H4 (cell line): ENCODE data around the gene ADAMTS4. TPM values are rescaled to one million over a fixed set of nuclear protein-coding genes. Genes with fewer than 3 reads are reported as not detected.
A peak's percentile ranks its signal among the peaks of the same experiment; 100 is the strongest.

Experiments used
- DNase-seq: peaks from one replicate; pipeline ENCODE4 v3.0.0-alpha.2; 2015; ENCODE audit warnings: low spot score
- total RNA-seq: library from RNA; depleted of rRNA; stranded (reverse); fragments of >200 nt; shearing (Covaris generic); gene quantifications from 2 replicates; pipeline ENCODE4 v1.2.3, GENCODE V29; 2014

Gene ADAMTS4
- total RNA-seq, 1 experiment from 2014 or later = not detected

DNA sequence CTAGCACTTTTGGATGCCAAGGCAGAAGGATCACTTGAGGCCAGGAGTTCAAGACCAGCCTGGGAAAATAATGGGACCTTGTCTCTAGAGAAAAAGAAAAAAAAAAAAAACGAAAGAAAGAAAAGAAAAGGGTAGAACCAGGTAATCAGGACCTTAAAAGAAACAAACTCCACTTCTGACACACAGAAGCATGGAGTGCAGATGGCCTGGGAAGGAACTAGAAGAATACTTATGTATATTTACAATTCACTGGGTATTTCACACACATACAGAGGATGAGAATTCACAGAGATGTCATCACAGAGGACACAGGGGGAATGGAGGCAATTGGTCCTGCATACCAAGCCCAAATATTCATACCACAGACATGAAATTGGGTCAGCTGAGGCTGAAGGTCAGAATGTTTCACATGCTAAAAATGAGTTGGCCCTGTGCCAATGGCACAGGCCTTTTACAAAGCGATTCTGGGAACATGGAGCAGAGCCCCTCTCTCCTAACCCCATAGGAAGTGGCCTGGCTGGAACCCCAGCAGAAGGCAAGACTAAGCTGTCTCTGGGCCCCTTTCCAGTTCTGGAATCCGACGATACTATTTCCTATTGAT lies 26.0 kb downstream of the ADAMTS4 start:
- no peak for DNase-seq

DNA sequence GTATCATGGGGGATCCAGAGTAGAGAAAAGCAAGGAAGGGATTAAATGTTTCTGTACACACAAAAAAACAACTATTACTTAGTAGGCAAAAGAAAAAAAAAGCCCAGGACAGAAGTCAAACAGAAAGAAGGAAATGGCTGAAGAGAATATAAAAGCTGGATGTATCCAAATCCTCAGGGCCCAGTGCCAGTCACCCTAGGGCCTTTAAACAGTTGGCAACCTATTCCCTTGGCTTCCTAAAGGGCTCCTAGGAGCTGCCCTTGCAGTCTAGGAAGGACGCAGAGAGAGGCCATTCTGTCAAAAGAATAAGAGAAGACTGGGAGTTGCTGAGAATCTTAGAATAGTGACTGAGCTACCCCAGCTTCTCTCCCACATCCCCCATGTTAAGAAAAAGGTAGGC lies 26.5 kb downstream of the ADAMTS4 start:
- no peak for DNase-seq

DNA sequence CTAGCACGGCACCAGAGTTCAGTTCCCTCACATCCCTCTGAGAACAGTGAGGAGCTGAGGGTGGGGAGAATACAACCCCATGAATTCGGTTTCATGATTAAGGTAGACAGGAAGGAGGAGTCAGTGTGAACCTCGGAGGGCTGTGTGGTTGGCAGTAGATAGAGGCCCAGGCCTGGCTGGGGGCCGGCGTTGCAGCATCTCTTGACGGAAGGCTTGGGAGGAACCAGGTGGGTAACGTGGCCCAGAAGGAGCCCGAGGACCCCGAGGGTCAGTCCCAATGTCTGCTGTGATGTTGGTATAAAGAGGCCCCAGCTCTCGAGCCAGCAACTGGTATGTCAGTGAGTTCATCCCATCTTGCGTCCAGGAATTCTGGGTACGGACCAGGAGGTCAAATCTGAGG lies 27.2 kb downstream of the ADAMTS4 start:
- no peak for DNase-seq

DNA sequence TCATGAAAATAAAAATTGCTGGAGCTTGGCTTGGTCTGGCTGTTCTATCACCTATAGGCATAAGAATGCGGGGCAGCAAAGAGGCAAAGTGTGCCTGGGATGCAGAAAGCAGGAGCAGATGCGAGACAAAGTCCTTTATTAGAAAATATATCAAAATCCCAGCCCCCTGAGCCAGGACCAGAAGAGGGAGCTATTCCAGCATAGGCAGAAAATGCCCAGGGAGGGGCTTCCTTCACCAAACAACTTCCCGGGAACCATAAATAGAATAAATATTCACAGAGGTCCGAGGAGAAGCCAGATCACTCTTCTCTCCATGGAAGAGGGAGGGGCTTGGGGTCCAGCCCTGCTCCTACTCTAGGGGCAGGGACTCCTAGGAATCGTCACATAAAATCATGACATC lies 27.7 kb downstream of the ADAMTS4 start:
- DNase-seq = no peak

DNA sequence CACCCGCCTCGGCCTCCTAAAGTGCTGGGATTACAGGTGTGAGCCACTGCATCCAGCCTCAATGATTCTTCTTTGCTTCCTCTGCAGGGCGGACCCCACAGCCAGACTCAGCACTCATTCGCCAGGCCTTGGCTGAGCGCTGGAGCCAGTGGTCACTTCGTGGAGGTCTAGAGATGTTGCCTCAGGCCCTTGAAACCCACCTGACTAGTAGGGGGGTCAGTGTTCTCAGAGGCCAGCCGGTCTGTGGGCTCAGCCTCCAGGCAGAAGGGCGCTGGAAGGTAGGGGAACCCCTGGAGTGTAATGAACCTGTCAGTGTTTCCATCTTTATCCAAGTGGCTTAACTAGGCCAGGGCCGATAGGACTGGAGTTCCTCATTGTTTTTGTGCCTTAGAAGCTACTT lies 29.9 kb downstream of the ADAMTS4 start:
- DNase-seq = no peak

DNA sequence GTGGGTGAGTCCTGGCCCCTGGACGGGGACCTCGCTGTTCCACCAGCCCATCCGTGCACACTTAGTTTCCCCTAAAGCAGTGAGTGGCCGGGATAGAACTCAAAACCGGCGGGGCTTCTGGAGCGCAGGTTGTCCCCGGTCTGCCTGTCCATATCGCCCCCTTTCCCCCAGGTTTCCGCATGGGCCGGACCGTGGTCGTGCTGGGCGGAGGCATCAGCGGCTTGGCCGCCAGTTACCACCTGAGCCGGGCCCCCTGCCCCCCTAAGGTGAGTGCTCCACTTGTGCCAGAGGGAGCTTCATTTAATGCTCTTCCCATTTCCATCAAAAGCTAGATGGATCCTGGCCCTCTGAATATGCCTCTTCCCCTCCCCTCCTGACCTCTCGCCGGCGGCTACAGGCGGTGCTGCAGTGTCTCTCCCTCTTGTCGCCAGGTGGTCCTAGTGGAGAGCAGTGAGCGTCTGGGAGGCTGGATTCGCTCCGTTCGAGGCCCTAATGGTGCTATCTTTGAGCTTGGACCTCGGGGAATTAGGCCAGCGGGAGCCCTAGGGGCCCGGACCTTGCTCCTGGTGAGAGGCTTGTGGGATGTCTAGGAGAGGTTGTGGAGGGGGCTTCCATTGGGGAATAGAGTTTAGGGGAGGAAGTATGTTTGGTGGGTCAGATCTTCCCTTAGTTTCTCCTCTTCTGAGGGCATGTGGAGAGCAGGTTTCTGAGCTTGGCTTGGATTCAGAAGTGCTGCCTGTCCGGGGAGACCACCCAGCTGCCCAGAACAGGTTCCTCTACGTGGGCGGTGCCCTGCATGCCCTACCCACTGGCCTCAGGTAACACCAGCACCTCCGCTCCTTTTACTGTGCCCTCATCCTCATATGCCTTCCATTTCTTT lies 31.9 kb downstream of the ADAMTS4 start:
- DNase-seq = no peak

DNA sequence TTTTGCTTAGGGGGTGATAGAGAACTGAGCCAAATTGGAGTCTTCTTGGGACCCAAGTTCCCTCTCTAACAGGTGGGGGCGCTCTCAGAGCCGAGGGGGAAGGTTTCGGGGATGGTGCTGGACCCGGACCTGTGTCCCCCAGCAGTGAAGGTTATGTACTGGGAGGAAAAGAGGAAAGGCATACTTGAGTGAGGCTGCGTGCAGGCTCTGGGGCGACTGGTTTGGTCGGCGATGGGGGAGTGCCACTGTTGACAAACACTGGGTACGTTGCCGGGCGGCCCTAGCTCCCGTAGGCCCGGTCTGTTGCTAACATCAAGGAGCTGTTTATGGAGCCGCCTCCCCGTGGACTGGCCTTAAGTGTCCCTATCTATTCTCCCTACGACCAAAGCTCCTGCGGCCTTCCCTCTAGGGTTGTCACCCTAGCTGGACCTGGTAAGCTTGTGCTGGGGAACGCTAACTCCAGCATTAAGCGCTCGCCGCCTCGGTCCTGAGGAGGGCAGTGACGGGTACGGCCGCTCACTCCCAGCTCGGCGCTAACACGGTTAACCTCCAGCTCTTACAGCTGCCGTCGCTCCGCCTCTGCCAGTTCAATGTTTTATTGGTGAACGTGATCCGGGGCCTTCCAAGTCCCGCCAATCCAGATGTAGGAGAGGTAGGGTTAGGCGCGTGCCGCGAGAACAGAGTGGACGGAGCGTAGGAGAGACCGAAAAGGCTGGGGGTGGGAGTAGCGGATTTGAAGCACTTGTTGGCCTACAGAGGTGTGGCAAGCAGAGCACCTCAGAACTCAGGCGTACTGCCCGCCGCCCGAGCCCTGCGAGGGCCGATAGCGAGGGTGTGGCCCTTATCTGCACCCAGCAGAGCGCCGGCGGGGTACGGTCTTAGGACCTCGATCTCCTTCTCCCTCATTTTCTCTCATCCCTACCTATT lies 32.8 kb downstream of the ADAMTS4 start, which contains the start of gene PPOX:
Gene PPOX (plus strand): TSS at position 685 of the 927 bp plus-strand sequence. CDS start 422 bp downstream, outside the sequence.
- peak; percentile 98 for DNase-seq

DNA sequence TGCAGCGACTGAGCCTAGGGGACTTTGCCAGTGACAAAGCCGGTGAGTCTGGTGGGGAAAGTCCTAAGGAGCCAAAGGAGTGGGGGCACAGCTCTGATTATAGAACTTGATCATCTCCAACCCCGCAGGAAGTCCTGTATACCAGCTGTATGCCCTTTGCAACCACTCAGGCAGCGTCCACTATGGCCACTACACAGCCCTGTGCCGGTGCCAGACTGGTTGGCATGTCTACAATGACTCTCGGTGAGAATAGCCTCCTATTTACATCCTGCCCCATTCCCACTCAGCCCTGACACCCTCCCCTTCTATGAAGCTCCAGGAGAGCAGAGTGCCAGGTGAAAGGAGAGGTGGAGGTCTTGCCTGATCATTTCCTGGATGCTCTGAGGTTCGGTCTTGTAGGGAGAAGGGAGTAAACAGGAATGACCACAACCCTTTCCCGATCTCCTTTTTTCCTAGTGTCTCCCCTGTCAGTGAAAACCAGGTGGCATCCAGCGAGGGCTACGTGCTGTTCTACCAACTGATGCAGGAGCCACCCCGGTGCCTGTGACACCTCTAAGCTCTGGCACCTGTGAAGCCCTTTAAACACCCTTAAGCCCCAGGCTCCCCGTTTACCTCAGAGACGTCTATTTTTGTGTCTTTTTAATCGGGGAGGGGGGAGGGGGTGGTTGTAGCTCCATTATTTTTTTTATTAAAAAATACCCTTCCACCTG lies 33.8 kb downstream of the ADAMTS4 start:
- no peak for DNase-seq

DNA sequence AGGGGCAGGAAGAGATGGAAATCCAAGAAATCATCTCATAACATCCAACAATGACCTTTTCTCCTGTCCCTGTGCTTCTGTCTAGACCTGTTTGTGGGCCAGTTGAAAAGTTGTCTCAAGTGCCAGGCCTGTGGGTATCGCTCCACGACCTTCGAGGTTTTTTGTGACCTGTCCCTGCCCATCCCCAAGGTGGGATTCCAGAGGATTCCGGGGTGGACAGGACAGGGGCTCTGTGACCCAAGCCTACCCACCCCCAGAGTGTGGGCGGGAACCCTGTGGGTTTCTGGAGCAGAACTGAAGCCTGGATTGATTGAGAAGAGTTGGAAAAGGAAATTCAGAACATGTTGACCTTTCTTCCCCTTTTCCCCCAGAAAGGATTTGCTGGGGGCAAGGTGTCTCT lies 35.1 kb downstream of the ADAMTS4 start:
- DNase-seq = no peak

DNA sequence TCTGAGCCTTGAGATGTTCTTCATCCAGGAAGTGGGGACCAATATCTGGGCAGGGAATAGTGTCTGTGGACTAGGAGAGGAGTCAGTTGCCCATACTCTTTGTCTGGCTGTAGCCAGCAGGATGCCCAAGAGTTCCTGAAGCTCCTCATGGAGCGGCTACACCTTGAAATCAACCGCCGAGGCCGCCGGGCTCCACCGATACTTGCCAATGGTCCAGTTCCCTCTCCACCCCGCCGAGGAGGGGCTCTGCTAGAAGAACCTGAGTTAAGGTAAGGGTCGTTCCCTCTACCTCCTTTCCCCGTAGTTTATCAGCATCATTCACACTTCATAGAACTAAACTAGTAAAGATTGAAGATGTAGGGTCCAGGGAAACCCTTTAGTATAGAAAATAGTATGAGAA lies 36.0 kb downstream of the ADAMTS4 start:
- no peak for DNase-seq

DNA sequence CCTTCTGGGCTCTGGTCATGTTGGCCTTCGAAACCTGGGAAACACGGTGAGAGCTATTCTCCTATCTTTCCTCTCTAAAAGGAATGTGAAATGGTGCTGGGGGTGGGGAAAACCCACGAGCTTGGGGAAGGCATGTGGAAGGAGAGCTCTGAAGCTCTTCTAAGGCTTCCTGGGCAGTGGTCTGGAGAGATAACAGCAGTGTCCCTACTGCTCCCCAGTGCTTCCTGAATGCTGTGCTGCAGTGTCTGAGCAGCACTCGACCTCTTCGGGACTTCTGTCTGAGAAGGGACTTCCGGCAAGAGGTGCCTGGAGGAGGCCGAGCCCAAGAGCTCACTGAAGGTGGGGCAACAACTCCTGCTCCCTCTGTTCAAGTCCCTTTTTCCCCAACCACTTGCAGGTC lies 36.8 kb downstream of the ADAMTS4 start:
- no peak for DNase-seq

DNA sequence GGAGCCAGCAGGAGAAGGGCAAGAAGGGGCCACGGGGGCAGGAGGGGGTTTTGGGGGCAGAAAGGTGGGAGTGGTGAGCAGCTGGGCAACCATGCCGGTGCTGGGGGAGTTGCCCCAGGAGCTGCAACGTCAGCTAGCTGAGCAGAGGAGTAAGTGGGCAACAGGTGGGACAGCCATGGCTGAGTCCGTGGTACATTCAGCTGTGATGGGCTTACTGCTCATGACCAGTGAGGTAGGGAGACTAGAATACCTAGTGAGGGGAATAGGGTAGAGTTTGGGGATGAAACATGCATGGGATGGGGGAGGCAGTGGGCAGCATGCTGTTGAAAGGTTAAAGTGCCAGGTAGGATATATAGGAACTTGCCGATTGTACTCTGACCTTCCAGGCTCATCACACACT lies 37.2 kb downstream of the ADAMTS4 start:
- no peak for DNase-seq

DNA sequence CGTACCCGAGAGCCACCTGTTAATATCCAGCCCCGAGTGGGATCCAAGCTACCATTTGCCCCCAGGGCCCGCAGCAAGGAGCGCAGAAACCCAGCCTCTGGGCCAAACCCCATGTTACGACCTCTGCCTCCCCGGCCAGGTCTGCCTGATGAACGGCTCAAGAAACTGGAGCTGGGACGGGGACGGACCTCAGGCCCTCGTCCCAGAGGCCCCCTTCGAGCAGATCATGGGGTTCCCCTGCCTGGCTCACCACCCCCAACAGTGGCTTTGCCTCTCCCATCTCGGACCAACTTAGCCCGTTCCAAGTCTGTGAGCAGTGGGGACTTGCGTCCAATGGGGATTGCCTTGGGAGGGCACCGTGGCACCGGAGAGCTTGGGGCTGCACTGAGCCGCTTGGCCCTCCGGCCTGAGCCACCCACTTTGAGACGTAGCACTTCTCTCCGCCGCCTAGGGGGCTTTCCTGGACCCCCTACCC lies 38.1 kb downstream of the ADAMTS4 start:
- DNase-seq = no peak

DNA sequence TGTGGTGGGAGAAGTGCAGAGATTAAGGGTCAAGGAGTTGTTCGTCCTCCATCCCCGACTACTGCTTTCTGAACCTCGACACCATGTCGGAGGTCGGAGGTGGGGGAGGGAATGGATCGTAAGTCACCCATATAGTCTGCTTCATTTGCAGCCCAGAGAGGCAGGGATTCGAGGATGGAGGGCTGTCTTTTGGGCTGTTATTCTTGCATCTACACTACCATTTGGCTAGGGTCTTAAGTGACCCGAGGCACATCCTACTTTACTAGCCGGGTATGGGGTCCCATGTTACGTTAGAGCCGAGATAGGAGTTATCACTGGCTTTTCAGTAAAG lies 39.0 kb downstream of the ADAMTS4 start:
- DNase-seq = no peak

DNA sequence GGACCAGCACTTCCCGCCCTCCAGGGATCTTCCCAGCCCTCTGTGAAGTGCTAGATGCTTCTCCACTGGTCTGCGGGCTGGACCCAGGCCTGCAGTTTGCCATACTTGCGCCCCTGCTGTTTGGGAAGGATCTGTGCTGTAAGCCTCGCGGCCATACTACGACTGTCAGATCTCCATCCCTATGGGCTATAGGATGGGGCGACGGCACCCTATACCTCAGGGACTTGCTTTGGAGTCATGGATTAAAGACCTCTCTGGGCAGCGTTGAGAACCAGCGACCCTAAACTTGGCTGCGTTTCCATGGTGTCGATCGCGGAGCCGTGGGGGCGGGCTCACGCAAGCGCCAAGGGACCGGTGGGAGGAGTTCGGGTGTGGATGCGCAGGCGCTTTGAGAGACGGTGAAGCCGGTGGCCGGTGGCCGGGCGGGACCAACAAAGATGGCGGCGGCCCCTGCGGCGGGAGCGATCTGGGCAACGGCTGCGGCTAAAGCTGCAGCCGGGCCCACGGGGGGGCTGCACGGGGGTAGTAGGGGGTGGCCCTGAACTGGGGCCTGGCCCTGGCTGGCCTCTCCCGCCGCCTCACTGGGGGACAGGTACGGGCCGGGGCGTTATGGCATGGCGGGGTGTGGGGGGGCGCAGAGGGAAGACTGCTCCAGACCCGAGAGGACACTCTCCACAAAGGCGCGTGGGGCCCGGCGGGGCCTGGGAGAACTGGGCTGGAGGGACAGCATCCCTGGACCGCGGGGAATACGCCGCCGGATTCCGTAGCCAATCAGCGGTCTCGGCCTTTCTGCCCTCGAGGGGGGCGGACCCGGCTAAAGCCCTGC lies 39.6 kb downstream of the ADAMTS4 start, which contains the start of gene USP21:
Gene USP21 (plus strand): TSS at position 414 of the 826 bp plus-strand sequence. CDS start 1,141 bp downstream, outside the sequence.
- DNase-seq = peak; percentile 81

DNA sequence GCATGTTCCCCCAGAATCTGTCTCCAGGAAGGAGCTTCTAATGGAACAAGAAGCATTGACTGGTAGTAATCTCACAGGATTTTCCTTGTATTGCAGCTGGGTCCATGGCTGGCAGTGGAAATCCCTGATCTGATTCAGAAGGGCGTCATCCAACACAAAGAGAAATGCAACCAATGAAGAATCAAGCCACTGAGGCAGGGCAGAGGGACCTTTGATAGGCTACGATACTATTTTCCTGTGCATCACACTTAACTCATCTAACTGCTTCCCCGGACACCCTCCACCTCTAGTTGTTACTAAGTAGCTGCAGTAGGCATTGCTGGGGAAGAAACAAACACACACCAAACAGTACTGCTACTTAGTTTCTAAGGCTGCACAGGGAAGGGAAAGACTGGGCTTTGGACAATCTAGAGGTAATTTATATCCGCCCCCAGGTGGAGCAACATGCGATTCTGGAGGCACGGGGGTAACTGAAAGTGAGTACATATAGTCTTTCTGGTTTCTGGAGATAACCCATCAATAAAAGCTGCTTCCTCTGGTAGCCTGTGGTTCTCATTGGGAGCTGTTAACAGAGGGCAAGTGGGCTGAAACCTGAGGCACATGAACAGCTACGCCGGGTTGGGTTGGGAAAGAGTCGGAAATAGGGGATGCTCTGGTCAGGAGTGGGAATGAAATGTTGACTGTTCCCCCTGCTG lies 40.4 kb downstream of the ADAMTS4 start:
- DNase-seq = no peak

DNA sequence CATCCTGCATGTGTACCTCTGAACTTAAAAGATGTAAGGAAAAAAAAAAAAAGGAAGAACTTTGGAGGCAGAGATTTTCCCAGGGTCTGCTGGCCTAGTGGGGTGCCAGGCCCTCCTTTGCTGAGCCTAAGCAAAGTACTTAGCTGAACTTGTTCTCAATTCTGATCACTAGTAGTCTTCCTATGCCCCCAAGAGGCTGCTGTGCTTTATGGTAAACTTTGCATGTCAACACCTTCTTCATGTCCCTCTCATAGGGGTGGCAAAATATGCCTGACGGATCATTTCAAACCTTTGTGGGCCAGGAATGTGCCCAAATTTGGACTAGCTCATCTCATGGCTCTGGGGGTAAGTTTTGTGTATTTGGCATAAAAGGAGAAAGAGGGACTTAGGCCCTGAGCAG lies 41.0 kb downstream of the ADAMTS4 start:
- no peak for DNase-seq

DNA sequence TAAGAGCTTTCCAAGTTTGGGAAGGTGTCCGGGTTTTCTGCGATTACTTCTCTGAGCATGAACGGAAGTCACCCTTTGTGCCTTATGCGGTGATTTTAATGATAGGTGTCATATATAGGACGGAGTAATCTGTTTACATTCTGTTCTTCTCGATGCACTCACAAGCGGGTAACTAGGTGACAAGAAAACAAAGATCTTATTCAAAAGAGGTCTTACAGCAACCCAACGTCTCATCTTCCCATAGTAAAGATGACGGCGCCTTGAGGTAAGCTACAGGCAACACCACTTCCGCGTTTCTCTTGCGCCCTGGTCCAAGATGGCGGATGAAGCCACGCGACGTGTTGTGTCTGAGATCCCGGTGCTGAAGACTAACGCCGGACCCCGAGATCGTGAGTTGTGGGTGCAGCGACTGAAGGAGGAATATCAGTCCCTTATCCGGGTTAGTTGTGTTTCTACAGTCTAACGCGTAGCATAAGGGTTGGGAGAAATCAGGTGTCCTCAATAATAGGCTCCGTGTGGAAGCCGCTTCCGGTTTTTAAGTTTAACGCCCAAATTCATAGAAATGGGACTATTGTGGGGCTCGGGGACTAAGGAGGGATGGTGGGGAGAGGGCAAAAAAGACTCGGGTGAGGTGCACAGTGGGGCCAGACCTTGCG lies 45.0 kb downstream of the ADAMTS4 start, which contains the start of gene UFC1:
Gene UFC1 (plus strand): TSS at position 297 of the 656 bp plus-strand sequence. CDS start 20 bp downstream, at position 317.
- DNase-seq = peak; percentile 89

DNA sequence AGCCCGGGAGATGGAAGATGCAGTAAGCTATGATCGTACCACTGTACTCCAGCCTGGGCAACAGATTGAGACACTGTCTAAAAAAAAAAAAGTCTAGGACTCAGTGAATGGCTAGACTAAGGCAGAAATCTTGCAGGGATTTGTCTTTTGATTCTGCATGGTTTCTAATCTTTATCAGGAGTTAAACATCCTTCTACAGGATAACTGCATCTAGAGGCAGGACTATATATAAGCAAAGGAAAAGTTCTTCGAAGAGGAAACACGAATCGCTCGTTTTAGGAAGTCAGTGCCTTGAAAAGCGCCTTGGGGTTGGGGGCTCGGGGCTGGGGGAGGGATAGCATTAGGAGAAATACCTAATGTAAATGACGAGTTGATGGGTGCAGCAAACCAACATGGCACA lies 45.7 kb downstream of the ADAMTS4 start:
- DNase-seq = no peak
